ENCODE data around the gene EFCAB9. TPM values are rescaled to one million over a fixed set of nuclear protein-coding genes. Genes with fewer than 3 reads are reported as not detected.
"Not testable (repeated sequence)": the region's sequence is repeated elsewhere in the genome, so short reads cannot be mapped to it uniquely, and the experiment has no call there.

Gene EFCAB9
- total RNA-seq, 1 donor from 2014 or later = not detected

GRCh38 chr5:172188033-172188892 lies 5.7 kb upstream of the EFCAB9 start, which contains the start of gene STK10:
Gene STK10 (minus strand): TSS chr5:172188224. CDS start chr5:172188042, 182 bp downstream.
- peak; percentile 93 for DNase-seq (ENCODE audit: low spot score)

GRCh38 chr5:172188893-172189692 lies 4.9 kb upstream of the EFCAB9 start:
- no peak for DNase-seq (ENCODE audit: low spot score)

DNA sequence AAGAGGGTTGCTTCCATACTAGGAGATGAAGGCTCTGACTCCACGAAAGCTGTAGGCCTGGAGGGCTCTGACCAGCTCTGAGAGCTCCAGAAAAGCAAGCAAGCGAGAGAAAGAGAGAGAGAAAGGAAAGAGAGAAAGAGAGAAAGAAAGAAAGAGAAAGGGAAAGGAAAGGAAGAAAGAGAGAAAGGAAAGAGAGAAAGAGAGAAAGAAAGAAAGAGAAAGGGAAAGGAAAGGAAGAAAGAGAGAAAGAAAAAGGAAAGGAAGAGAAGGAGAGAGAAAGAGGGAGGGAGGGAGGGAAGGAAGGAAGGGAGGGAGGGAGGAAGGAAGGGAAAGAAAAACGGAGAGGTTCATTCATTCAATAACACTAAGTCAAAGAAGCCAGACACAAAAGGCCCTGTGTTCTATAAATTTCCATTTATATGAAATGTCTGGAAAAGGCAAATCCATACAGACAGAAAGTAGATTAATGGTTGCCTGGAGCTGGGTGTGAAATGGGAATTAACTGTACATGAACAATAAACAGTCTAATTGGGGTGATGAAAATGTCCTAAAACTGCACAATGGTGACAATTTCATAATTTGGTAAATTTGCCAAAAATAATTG lies 4.2 kb upstream of the EFCAB9 start:
- no peak for DNase-seq (ENCODE audit: low spot score)

- no peak for DNase-seq (ENCODE audit: low spot score)
Observed at GRCh38 chr5:172194985-172195774, 1.2 kb downstream of the EFCAB9 start.

- DNase-seq (ENCODE audit: low spot score) = not testable (repeated sequence)
Observed at GRCh38 chr5:172197775-172198174, 3.8 kb downstream of the EFCAB9 start.

GRCh38 chr5:172199446-172199845 lies 5.5 kb downstream of the EFCAB9 start:
- DNase-seq (ENCODE audit: low spot score) = no peak

DNA sequence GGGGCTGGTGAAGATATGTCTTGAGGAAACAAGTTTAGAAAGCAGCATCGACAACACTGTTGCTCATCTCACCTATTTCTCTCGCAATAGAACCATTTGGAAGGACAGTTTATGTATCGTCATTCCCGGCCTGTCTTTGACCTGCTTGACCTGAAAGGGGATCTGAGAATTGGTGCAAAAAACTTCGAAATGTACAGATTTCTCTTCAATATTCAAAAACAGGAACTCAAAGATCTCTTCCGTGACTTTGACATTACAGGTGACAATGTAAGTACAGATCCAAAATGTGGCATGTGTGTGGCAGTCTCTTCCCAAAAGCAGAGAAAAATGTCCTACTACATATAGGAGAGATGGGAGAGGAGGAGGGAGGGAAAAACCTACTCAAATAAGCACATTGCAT lies 6.5 kb downstream of the EFCAB9 start:
- no peak for DNase-seq (ENCODE audit: low spot score)

- DNase-seq (ENCODE audit: low spot score) = not testable (repeated sequence)
Observed at GRCh38 chr5:172205984-172206383, 12.0 kb downstream of the EFCAB9 start.

- DNase-seq (ENCODE audit: low spot score) = no peak
Observed at GRCh38 chr5:172207511-172207910, 13.5 kb downstream of the EFCAB9 start.

GRCh38 chr5:172209714-172210113 lies 15.7 kb downstream of the EFCAB9 start:
- DNase-seq (ENCODE audit: low spot score) = no peak

DNA sequence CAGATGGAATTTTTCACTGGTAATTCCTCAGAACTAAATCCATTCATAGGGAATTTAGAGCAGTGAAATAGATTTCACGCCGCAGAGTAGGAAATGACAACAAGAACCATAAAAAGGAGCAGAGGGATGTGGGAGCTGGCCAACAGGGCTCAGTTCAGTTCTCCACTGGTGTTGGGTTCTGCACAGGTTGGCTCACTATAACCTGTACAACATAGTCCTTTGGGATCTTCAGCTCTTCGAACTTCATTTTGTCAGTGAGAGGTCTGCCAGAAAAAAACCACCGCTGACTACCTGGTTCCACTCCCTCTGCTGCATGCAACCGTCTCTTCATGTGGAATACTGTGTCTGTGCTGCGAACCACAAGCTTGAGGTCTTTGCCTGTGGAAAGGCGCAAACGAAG lies 17.7 kb downstream of the EFCAB9 start:
- no peak for DNase-seq (ENCODE audit: low spot score)

DNA sequence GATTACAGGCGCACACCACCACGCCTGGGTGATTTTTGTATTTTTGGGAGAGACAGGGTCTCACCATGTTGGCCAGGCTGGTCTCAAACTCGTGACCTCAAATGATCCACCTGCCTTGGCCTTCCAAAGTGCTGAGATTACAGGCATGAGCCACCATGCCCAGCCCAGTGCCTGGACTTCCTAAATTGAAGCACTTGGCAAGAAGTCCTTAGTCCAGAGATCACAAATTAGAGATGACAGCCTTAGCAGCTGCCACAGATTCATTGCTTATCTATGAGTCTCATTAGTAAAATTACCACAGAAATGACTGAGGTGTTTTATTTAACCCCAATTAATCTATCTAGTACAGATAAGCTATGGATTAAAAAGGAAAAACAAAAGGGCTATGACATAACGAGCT lies 19.2 kb downstream of the EFCAB9 start:
- no peak for DNase-seq (ENCODE audit: low spot score)

GRCh38 chr5:172216345-172216744 lies 22.4 kb downstream of the EFCAB9 start:
- DNase-seq (ENCODE audit: low spot score) = no peak

- DNase-seq (ENCODE audit: low spot score) = no peak
Observed at GRCh38 chr5:172219296-172219695, 25.3 kb downstream of the EFCAB9 start.

DNA sequence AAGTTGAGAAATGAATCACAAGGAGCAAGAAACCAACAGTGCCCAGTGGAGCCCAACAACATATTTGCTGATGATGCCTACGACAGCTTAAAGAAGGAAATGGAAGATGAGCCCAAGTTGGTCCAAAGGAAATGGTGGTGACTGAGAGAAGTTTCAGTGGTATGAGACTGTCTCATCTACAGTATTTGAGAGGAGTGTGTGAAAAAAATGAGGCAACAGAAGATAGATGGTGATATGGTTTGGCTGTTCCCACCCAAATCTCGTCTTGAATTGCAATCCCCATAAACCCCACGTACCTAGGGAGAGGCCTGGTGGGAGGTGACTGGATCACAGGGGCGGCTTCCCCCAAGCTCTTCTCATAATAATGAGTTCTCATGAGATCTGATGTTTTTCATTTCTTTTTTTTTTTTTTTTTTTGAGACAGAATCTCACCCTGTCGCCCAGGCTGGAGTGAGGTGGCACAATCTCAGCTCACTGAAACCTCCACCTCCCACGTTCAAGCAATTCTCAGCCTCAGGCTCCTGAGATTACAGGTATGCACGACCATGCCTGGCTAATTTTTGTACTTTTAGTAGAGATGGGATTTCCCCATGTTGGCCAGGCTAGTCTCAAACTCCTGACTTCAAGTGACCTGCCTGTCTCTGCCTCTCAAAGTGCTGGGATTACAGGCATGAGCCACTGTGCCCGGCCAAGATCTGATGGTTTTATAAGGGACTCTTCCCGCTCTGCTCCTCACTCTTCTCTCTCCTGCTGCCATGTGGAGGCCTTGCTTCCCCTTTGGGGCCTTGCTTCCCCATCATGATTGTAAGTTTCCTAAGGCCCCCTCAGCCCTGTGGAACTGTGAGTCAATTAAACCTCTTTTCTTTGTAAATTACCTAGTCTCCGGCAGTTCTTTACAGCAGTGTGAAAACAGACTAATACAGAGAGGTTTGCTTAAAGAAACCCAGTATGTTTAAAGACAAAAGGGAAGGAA lies 30.2 kb downstream of the EFCAB9 start:
- DNase-seq (ENCODE audit: low spot score) = no peak

DNA sequence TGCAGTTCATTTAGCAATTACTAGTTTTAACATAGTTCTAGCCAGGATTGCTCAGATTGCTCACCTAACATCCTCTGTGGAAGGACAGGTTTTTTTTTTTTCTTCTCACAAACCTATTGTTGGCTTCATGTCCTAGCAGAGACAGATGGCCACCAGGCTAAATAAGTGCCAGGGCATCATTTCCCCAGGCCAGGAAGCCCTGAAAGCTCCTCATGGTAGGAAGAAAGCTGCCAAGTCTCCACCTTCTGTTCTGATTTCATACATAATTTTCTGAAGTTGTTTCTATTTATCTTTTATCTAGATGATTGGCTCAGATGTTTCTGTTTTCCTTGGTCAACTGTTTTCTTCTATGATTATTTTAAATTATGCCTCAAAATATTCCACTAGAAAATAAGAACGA lies 31.0 kb downstream of the EFCAB9 start:
- DNase-seq (ENCODE audit: low spot score) = no peak

GRCh38 chr5:172229904-172230303 lies 35.9 kb downstream of the EFCAB9 start:
- DNase-seq (ENCODE audit: low spot score) = no peak

DNA sequence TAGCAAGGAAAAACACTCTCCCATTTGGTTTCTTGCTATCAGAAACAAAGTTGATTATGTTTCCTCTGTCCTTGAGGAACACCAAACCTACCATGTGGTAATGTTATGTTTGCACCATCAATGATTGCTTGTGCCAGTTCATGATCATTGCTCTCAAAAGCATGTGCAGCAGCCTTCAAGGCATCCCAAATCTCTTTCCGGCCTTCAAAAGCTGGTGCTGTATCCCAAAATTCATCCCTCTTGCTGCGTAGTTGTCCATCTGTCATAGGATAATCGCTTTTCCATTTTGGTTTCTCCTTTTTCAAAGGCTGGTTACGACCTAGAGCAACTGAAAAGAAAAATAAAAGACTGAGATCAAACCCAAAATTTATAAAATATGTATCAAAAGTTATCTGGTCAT lies 40.1 kb downstream of the EFCAB9 start:
- DNase-seq (ENCODE audit: low spot score) = no peak

- peak; percentile 5 for DNase-seq (ENCODE audit: low spot score)
Observed at GRCh38 chr5:172235132-172235780, 41.3 kb downstream of the EFCAB9 start.

Data from umbilical cord (tissue), 2 donors.